ENCODE measurements around the gene TSEN15.

TSEN15 gene

GRCh38 chr1:184051485-184052193, at the start of gene TSEN15:
TSEN15 (plus strand) TSS chr1:184051730; CDS start chr1:184051756, 26 bp downstream.
- DNase-seq = peak; percentile 70 to 75

GRCh38 chr1:184002071-184002470, 49.5 kb upstream of the TSEN15 start:
- no peak for DNase-seq

- no peak for DNase-seq
These were observed 46.6 kb upstream of the TSEN15 start for GRCh38 chr1:184004935-184005334.

GRCh38 chr1:184005506-184005905, 46.0 kb upstream of the TSEN15 start:
- no peak for DNase-seq

- no peak for DNase-seq
These were observed 40.7 kb upstream of the TSEN15 start for GRCh38 chr1:184010788-184011187.

- DNase-seq = no peak
These were observed 39.3 kb upstream of the TSEN15 start for GRCh38 chr1:184012187-184012586.

- no peak for DNase-seq
These were observed 37.3 kb upstream of the TSEN15 start for GRCh38 chr1:184014271-184014670.

- DNase-seq = no peak
These were observed 35.4 kb upstream of the TSEN15 start for GRCh38 chr1:184016169-184016568.

- no peak for DNase-seq
These were observed 34.2 kb upstream of the TSEN15 start for GRCh38 chr1:184017306-184017705.

GRCh38 chr1:184018622-184019021, 32.9 kb upstream of the TSEN15 start:
- DNase-seq = no peak

GRCh38 chr1:184019069-184019468, 32.5 kb upstream of the TSEN15 start:
- DNase-seq = no peak

GRCh38 chr1:184019506-184019905, 32.0 kb upstream of the TSEN15 start:
- no peak for DNase-seq

GRCh38 chr1:184020328-184020727, 31.2 kb upstream of the TSEN15 start:
- DNase-seq = no peak

- no peak for DNase-seq
These were observed 30.7 kb upstream of the TSEN15 start for GRCh38 chr1:184020855-184021254.

GRCh38 chr1:184021728-184022127, 29.8 kb upstream of the TSEN15 start:
- no peak for DNase-seq

- DNase-seq = no peak
These were observed 28.9 kb upstream of the TSEN15 start for GRCh38 chr1:184022668-184023067.

GRCh38 chr1:184023171-184023570, 28.4 kb upstream of the TSEN15 start:
- no peak for DNase-seq

- DNase-seq = no peak
These were observed 26.3 kb upstream of the TSEN15 start for GRCh38 chr1:184025242-184025675.

- no peak for DNase-seq
These were observed 23.5 kb upstream of the TSEN15 start for GRCh38 chr1:184027826-184028695.

GRCh38 chr1:184028854-184029623, 22.5 kb upstream of the TSEN15 start:
- no peak for DNase-seq

GRCh38 chr1:184030433-184031091, 21.0 kb upstream of the TSEN15 start:
- DNase-seq = no peak

- no peak for DNase-seq
These were observed 20.5 kb upstream of the TSEN15 start for GRCh38 chr1:184031092-184031408.
